HG03103 (cell line): ENCODE data around the gene PDE4B.
"Not testable (repeated sequence)": the region's sequence is repeated elsewhere in the genome, so short reads cannot be mapped to it uniquely, and the experiment has no call there.

Experiments
- ATAC-seq: cut with Tn5 transposase; IDR thresholded peaks from one replicate; pipeline ENCODE4 v1.9.1; 2021; ENCODE audit warnings: low read depth; ENCODE audit not compliant: unreplicated experiment

PDE4B gene

GRCh38 chr1:65813956-65814355 lies 21.3 kb downstream of the PDE4B start:
- ATAC-seq = no peak

- no peak for ATAC-seq
These were observed 22.1 kb downstream of the PDE4B start for GRCh38 chr1:65814752-65815151.

DNA sequence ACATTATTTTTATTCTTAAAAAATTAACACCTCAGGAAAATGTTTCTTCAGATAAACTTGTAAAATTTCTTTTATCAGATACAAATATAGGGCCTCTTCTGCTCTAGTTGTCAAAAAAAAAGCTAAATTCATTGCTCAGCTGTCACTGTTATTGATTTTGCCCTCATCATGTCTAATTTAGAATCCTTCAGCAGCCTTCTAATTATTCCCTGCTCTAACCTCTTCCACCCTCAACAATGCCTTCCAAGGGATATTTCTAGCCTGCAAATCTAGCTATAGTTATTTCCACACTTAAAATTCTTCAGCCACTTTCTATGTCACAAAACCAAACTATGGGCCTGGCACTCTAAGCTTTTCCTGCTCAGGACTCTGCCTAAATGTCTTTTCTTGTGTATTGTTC lies 25.2 kb downstream of the PDE4B start:
- ATAC-seq = no peak

DNA sequence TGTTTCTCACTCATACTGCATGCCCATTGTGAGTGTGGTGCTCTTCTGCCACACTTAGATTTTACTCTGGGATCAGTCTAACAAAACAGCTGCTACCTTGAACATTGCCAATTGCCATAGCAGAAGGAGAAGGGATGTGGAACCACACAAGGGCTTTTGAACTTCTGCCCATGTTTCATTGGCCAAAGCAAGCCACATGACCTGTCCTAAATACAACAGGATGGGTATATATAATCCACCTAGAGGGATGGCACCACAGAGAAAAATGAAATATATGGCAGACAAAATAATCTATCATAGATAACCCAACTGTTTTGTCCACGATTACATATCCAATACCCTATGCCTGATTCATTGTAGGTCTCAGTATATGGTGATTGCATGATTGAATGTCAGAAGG lies 26.3 kb downstream of the PDE4B start:
- no peak for ATAC-seq

GRCh38 chr1:65820983-65821382 lies 28.3 kb downstream of the PDE4B start:
- no peak for ATAC-seq

DNA sequence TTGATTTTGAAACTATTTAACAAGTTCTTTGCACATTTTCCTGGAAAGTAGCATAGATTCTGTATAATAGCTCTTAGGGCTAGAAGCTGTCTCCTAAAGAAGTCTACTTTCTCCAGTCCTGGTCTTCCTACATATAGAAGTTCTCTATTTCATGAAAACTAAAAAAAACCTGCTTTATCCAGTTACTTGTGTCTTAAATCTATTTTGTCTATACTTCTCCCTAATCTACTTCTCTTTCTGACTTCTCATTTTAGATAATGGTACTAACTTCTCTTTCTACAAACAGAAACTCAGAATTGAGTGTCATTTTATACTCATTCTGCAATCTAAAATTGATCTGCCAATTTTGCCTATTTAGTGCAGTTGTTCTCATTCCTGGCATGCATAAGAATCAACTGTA lies 28.7 kb downstream of the PDE4B start:
- no peak for ATAC-seq

DNA sequence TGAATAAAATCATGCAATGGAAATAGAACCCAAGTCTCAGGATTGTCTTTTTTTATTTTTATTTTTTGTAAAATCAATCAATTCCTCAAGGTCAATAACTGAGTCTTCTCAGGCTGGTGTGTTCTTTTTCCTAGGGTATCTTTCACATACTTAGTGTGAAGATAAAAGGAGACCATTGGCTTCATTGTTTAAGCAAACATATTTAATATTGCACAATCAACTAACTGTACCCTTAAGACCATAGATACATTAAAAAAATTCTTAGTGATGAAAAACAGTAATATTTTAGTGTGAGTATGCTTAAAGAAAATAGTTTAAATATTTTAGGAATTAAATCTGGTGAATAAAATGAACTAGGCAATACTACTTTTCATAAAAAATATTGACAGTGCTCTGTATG lies 31.4 kb downstream of the PDE4B start:
- ATAC-seq = no peak

DNA sequence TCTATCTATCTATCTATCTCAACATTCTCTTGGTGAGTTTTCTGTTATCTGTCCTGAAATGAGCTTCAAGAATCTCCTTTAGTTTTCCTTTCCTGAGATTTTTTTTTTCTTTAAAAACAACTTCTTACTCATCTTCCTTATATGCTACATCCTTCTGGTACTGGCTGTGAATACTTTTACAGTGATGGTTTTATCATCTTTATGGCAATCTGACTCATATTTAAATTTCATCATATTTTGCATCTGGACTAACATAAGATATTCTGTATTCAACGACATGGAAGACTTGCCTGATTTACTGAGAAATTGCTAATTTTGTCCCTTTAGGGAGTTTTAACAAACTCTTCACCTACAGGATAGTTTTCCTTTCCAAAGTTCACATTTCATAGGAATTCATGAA lies 33.0 kb downstream of the PDE4B start:
- no peak for ATAC-seq

DNA sequence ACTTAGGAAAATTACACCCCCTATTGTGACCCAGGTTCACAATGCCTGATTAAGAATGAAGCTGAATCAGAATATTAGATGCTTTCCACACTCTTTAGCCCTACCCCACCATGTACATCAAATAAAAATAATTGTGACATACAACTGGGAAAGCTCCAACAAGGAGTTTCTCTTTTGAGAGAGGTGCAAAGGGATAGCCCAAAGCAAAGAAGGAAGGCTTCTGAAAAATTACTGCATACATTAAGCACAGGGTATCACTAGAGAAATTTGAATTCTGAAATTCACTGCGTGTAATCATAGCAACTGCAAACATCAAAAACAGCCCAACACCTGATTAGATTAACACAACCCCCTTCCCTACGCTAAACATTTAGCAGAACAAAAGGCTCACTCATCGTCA lies 34.1 kb downstream of the PDE4B start:
- no peak for ATAC-seq

GRCh38 chr1:65827346-65827745 lies 34.7 kb downstream of the PDE4B start:
- ATAC-seq = no peak

GRCh38 chr1:65830306-65830705 lies 37.6 kb downstream of the PDE4B start:
- no peak for ATAC-seq

GRCh38 chr1:65832296-65832695 lies 39.6 kb downstream of the PDE4B start:
- no peak for ATAC-seq

DNA sequence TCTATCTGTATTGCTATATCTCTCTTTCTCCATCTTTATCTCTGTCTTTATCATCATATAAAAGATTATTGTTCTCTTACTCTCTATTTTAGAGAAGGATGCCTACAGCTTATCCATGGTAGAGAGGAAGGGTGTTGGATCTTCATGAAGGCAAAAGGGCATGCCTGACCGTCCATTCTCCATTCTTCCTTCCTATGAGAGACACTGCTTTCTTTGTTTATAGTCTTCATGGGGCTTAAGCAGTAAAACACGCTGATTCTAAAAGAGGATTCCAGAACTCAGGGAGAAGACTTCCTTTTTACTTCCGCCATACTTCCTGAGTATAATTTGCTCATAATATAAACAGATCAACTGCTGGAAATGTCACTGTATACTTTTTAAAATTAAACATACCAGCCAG lies 44.0 kb downstream of the PDE4B start:
- ATAC-seq = no peak

DNA sequence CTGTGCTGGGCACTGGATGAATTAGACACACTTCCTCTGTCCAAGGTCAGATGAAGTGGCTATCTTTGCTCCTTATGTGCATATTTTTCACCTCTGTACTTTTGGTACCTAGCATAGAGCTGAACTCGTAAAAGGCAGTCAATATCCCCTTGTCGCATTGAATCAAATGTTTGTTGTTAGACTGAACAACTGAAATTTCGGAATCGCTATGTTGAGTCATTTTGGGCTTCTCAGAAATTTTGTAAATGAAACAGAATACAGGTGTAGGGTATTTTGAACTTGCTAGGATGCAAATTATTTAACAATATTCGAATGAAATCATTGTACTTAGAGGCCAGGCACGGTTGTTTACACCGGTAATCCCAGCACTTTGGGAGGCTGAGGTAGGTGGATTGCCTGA lies 48.0 kb downstream of the PDE4B start:
- no peak for ATAC-seq

GRCh38 chr1:65844296-65844695 lies 51.6 kb downstream of the PDE4B start:
- no peak for ATAC-seq

GRCh38 chr1:65844821-65845534 lies 52.3 kb downstream of the PDE4B start:
- ATAC-seq = no peak

- no peak for ATAC-seq
These were observed 52.9 kb downstream of the PDE4B start for GRCh38 chr1:65845535-65846060.

DNA sequence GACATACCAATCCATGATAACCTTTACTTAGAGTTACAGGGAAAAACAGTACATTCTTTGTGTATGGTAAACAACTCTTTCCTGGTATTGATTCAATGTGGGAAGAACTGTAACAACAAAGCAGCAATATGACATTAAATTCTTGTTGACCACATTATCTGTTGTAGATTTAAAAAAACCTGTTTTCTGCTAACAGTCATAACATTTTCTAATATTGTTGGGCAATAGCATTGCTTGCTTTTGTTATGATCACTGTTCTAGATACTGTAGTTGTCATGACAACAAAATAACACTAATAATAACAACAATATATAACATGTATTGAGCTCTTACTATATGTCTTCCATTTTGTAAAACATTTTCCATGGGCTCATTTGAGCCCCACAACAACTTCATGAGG lies 54.2 kb downstream of the PDE4B start:
- ATAC-seq = no peak

DNA sequence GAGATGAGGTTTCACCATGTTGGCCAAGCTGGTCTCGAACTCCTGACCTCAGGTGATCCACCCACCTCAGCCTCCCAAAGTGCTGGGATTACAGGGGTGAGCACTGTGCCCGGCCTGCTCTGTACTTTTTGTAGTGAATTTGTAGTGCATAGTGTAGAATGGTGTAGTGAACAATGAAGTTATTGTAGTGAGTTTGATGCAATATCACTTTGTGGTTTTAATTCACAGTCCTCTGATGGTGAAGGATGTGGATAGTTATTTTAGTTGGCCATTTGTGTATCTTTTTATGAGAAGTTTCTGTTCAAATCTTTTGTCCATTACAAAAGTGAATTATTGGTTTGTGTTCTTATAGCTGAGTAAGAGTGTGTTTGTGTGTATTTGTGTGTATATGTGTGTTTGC lies 57.6 kb downstream of the PDE4B start:
- no peak for ATAC-seq

DNA sequence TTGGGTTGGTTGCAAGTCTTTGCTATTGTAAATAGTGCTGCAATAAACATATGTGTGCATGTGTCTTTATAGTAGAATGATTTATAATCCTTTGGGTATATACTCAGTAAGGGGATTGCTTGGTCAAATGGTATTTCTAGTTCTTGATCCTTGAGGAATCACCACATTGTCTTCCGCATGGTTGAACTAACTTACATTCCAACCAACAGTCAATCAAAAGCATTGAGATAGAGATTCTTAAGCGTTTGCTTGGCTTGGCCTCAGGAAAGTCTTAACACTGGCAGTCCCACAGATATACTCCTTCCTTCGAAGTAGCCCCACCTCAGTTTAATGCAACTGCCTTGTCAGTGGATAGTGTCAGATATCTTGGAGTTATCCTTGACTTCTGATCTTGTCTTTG lies 63.9 kb downstream of the PDE4B start:
- ATAC-seq = not testable (repeated sequence)

- ATAC-seq = no peak
These were observed 73.7 kb downstream of the PDE4B start for GRCh38 chr1:65866439-65866838.

DNA sequence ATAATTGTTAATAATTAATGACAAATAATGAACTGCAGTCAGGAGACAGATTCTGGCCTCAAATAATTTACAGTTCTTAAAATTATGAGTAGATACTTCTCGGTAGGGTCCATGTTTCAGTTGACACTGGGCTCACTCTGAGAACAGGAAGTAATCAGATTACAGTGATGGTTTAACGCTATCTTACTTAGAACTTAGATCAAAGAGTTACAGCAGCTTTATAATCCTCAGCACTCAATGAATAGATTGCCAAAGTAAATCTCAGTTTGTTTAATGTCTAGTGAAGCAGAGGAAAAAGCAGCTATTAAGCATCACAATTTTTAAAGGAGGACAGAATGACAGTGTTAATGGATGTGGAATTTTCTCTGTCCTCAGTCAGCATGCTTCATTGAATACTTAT lies 79.6 kb downstream of the PDE4B start:
- ATAC-seq = no peak

- not testable (repeated sequence) for ATAC-seq
These were observed 85.6 kb downstream of the PDE4B start for GRCh38 chr1:65878342-65878741.
